NCI-H128 (cell line): ENCODE results near the gene SSBP4.

Experiments used
- DNase-seq: peaks from one replicate; lab custom pipeline; 2025; ENCODE audit not compliant: unreplicated experiment; lab: John Stamatoyannopoulos, UW

The SSBP4 gene

DNA sequence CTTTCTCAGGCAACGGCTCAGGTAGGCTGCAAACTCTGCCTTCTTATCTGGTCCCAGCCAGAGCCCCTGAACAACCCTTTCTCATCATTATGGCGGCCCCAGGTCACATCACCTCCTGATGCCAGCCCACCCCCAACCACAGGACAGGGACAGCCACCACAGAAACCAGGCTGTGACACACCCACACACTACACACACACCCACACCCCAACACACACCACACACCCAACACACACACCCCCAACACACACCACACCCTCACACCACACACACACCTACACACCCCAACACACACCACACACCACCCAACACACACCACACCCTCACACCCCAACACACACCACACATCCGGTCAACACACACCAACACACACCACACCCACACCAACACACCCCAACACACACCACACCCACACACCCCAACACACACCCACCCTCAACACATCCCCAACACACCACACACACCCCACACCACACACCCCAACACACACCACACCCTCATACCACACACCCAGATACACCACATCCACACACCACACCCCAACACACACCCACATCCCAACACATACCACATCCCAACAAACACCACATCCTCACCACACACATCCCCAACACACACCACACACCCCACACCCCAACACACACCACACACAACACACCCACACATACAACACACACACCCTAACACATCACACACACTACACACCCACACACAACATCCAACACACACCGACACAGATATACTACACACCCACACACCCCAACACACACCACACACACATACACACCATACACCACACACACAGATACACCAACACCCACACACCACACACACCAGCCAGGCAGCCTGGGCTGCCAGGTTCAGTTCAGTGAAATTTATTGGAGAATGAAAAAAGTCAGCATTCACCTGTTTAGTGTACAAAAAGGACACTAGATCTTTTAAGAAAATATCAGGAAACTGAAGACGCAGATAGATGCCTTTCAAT lies 22.9 kb downstream of the SSBP4 start:
- no peak for DNase-seq

- no peak for DNase-seq
These were observed 23.7 kb downstream of the SSBP4 start for GRCh38 chr19:18442941-18443340.

DNA sequence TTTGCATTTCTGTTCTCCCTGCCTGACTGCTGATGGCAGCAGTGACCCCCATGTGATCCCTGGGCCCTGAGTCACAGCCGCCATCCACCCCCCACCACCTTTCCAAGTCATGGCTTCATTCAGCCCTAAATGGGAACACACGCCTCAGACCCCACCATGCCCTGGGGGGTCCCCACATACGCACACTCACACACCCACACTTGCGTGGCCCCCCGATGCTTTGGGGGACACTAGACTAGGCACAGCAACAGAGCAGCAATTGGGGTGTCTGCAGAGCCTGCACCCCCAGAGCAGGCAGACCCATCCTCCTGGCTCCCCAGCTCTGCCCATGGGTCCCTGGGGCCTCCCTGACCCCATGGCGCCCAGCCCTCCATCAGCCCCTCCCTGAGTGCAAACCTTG lies 24.2 kb downstream of the SSBP4 start:
- DNase-seq = no peak

- no peak for DNase-seq
These were observed 24.6 kb downstream of the SSBP4 start for GRCh38 chr19:18443831-18444230.

DNA sequence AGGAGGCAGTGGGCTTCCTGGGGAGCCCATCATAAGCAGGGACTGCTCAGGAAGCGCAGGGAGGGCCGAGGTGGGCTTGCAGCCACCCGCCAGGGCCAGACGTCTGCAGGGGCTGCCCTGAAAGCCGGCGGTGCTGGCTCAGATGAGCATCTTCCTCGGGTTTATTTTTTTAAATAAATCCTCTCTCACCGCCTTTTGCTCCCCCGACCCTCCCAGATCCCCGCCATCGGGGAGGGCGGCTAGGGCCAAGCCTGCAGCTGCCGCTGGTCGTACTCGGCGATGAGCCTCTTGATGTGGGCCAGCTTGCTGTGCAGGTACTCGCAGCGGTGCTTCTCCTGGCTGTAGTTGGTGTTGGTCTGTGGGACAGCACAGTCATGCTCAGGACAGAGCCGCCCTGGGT lies 25.3 kb downstream of the SSBP4 start:
- DNase-seq = no peak

DNA sequence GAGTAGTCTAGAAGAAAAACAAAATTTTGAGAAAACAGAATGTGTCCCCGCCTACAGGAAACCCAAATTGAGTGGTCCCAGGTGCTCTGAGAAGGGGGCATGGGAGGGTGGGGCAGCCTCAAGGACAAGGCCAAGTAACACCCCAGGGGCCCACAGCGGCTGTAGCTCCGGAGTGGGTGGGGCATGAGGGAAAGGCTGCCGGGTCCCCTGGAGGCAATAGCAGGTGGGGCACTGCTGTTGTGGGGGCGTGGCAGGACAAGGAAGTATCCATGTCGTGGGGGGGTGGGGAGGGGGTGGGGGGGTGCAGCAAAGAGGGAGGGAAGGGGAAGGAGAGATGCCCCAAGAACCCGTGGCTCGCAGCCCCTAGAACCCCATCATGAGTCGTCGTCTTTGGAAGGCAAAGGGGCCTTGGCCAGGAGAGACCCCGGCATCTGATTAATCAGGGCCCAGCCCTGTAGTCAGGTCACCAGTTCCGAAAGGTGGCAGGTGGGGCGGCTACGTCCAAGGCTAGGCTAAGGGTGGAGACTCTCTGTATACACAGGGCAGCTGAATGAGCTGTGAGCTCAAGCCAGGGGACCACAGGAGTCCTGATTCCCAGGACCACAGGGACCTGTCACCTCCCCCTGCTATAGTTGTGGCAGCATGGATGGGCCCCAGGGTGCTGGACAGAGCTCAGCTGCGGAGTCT lies 26.2 kb downstream of the SSBP4 start:
- DNase-seq = no peak

DNA sequence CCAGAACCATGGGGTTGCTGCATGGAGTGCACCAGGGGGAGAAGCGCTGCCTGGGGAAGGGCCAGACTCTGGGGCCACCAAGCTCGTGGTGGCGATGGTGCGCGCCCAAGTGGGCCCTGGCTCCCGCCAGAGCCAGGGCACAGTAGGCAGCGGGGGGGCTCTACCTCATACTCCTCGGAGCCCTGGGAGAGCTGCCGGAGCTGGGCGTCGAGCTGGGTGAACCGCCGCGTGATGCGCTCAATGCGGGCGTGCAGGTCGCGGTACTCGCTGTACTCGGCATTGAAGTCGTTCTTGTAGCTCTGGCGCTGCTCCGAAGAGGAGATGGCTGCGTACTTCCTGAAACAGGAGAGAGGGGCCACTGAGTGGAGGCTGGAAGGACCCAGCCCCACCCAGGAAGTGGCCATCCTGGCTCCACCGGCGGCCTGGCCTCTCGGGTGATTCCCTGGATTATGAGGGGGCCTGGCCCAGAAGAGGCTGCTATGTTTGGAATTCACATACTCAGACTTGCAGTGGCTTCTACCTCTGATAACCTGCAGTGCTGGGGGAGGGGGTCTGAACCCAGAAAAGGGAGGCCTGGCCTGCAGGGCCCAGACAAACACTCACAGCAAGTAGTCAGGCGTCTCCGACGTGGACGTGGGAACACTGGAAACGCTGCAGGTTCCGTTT lies 27.1 kb downstream of the SSBP4 start:
- DNase-seq = no peak

GRCh38 chr19:18446811-18447359 lies 27.7 kb downstream of the SSBP4 start:
- no peak for DNase-seq

- no peak for DNase-seq
These were observed 30.4 kb downstream of the SSBP4 start for GRCh38 chr19:18449552-18449951.

- no peak for DNase-seq
These were observed 31.1 kb downstream of the SSBP4 start for GRCh38 chr19:18450021-18450930.

GRCh38 chr19:18450931-18451836 lies 32.0 kb downstream of the SSBP4 start:
- peak; percentile 33 for DNase-seq

GRCh38 chr19:18452386-18452785 lies 33.2 kb downstream of the SSBP4 start:
- no peak for DNase-seq

DNA sequence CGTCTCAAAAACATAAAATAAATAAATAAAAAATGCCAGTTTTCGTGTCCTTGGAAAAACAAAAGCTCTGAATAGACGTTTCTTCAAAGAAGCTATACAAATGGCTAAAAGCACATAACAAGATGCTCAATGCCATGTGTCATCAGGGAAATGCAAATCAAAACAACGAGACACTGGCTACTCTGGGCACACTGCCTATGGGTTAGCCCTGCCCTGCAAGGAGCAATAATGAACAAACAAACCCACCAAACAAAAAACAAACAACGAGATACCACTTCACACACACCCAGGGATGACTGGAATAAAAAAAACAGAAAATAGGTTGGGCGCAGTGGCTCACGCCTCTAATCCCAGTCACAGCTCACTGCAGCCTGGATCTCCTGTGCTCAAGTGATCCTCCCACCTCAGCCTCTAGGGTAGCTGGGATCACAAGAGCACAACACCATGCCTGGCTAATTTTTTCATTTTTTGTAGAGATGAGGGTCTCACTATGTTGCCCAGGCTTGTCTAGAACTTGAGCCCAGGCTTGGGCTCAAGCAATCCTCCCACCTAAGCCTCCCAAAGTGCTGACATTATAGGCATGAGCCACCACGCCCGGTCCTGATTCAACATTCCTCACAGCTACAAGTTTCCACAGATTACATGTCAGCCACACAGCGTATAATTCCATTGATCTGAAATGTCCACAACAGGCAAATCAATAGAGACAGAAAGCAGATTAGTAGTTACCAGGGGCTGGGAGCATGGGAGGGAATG lies 34.2 kb downstream of the SSBP4 start:
- DNase-seq = no peak

GRCh38 chr19:18456279-18456678 lies 37.1 kb downstream of the SSBP4 start:
- no peak for DNase-seq

DNA sequence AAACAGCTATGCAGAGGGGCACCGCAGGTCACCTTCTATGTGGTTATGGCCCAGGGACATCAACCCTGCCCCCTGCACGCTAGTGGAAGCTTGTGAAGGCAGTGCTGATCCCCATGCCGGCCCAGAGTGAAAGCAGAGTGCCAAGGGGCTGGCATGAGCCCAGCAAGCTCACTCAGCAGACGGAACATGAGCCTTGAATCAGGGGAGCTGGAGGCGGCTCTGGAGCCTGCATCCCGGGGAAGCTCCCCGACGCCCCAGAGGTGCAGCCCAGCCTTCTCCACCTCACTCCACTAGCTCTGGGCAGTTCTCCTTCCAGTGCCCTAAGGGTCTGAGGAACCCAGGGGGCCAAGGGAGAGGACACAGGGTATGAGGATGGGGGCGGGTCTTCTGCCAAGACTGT lies 37.8 kb downstream of the SSBP4 start:
- no peak for DNase-seq

DNA sequence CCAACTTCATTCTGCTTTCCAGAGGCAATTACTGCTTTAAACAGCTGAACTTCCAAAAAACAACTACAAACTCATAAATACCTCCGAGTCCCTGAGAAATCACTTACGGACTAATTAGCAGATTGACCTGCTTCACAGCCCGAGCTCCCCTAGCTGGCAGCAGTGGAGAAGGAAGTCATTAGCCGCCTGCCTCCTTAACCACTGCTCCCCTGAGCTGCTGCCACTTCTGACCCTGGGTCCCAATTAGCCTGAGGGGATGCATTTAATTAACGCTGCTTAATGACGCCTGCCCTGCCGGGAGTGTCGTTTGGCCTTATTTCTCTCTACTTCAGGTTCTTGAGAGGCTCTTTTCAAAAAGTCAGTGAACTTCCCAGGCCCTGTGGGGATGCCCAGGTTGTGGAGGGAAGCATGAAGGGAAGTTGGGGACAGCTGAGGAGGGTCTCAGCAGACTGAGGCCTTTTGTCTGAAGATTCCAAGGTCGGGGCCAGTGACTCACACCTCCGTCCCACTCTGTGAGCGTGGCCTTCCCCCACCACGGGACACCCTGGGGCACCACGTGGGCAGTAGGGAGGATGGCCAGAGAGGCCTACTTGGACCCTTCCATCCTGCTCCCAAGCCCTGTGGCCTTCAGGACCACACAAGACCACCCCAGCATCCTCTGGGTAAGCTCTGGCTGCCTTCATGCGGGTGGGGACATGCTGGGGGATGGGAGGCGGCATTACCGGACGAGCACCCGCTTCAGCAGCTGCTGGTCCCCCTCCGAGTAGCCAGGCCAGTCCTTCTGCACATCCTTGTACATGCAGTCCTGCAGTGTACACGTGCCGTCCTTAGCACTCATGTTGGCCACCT lies 38.5 kb downstream of the SSBP4 start:
- no peak for DNase-seq

DNA sequence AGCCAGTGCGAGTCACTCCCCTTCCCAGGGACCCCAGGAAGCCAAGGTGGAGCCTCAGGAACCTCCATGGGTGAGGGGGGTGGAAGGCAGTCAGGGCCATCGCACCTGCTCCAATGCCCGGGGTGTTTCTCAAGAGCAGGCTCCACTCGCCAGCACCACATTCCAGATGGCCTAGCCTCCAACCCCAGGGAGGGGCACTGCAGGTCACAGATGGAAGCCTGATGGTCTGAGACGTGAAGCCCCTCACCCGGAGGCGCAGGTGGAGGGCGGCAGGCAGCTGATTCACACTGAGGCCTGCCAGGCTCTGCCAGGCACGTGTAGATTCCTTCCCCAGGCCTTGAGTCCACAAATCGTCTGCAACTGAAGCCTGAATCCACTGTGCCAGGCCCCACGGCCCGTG lies 41.7 kb downstream of the SSBP4 start:
- no peak for DNase-seq

DNA sequence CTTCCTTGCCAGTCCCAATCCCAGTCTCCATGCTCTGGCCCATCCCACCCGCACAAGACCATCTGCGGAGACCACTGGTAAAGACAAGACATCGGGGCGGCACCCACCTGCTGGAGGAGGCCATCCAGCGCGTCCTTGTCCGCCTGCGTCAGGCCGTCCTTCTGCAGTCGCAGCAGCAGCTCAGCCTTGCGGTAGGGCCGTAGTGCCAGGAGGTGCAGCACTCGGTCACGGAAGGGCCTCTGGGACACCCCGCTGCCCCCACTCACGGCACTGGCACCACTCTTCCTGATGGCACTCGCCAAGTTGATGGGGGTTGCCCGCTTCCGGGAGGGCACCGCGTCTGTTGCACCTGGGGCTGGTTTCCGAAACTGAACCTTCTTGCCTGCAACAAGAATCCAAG lies 42.3 kb downstream of the SSBP4 start:
- no peak for DNase-seq
